ENCODE results near the gene PCDHGA8.
"Not testable (repeated sequence)": the region's sequence is repeated elsewhere in the genome, so short reads cannot be mapped to it uniquely, and the experiment has no call there.

DNA sequence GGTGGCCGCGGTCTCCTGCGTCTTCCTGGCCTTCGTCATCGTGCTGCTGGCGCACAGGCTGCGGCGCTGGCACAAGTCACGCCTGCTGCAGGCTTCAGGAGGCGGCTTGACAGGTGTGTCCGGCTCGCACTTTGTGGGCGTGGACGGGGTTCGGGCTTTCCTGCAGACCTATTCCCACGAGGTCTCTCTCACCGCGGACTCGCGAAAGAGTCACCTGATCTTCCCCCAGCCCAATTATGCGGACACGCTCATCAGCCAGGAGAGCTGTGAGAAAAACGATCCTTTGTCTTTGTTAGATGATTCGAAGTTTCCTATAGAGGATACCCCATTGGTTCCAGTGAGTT, 22.8 kb downstream of the PCDHGA8 start:
- TF ChIP-seq, protein P1, sequence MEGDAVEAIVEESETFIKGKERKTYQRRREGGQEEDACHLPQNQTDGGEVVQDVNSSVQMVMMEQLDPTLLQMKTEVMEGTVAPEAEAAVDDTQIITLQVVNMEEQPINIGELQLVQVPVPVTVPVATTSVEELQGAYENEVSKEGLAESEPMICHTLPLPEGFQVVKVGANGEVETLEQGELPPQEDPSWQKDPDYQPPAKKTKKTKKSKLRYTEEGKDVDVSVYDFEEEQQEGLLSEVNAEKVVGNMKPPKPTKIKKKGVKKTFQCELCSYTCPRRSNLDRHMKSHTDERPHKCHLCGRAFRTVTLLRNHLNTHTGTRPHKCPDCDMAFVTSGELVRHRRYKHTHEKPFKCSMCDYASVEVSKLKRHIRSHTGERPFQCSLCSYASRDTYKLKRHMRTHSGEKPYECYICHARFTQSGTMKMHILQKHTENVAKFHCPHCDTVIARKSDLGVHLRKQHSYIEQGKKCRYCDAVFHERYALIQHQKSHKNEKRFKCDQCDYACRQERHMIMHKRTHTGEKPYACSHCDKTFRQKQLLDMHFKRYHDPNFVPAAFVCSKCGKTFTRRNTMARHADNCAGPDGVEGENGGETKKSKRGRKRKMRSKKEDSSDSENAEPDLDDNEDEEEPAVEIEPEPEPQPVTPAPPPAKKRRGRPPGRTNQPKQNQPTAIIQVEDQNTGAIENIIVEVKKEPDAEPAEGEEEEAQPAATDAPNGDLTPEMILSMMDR (IDR thresholded peaks at IDR 0.05; ENCODE audit: low read depth, low read length) = not testable (repeated sequence)
- TF ChIP-seq EZH2phosphoT487 (IDR thresholded peaks at IDR 0.05; ENCODE audit: low read depth) = not testable (repeated sequence)

Data from OCI-LY3 (cell line).